NCI-H446 (cell line): ENCODE results near the gene STOM.
A peak's percentile ranks its signal among the peaks of the same experiment; 100 is the strongest.
"Not testable (repeated sequence)": the region's sequence is repeated elsewhere in the genome, so short reads cannot be mapped to it uniquely, and the experiment has no call there.

Experiments used
- DNase-seq, 2 experiments: peaks; one replicate each; lab custom pipeline; 2025; lab: John Stamatoyannopoulos, UW

Gene STOM, protein sequence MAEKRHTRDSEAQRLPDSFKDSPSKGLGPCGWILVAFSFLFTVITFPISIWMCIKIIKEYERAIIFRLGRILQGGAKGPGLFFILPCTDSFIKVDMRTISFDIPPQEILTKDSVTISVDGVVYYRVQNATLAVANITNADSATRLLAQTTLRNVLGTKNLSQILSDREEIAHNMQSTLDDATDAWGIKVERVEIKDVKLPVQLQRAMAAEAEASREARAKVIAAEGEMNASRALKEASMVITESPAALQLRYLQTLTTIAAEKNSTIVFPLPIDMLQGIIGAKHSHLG

DNA sequence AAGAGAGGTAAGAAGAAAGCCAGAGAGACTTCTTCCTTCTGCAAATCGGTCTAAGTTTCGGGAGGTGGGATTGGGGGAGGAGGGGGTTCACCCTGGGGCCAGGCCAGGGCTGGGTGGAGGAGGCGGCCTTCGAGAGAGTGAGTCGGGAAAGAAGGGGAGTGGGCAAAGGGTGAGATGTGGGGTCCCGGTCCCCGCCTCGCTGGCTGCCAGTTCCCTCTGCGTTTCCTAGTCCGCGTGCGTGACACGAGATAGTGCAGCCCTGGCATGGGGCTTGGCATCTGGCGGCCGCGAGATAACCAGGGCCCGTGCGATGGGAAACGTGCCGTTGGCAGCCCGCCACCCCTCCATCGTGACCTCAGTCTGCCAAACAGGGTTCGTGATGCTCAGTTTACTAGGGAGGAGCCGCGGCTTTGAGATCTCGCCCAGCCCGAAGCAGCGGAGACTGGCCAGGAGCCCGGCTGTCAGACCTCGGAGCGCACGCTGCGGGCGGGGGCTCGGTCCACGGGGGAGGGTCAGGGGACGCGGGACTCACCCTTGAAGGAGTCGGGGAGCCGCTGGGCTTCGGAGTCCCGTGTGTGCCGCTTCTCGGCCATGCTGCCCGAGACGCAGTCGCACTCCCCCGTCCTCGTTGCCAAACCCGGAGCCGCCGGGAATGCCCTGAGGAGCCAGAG is at the start of gene STOM:
Gene STOM (minus strand): TSS at position 656 of the 671 bp plus-strand sequence. CDS start 63 bp downstream, at position 593.
- peak; percentile 39 to 73 for DNase-seq

- no peak for DNase-seq
Observed at GRCh38 chr9:121411993-121412392, 41.9 kb upstream of the STOM start.

DNA sequence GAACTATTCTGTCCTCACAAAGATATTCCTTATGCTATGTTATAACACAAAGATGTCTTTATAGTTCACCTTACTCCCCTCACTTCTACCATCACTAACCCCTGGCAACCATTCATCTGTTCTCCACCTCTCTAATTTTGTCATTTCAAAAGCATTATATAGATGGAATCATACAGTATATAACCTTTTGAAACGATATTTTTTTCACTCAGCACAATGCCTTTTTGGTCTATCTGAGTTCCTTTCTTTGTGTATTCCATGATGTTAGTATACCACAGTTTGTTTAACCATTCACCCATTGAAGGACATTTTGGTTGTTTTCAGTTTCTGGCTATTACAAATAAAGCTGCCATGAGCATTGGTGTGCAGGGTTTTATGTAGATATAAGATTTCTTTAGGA is 35.8 kb upstream of the STOM start:
- DNase-seq: no peak

DNA sequence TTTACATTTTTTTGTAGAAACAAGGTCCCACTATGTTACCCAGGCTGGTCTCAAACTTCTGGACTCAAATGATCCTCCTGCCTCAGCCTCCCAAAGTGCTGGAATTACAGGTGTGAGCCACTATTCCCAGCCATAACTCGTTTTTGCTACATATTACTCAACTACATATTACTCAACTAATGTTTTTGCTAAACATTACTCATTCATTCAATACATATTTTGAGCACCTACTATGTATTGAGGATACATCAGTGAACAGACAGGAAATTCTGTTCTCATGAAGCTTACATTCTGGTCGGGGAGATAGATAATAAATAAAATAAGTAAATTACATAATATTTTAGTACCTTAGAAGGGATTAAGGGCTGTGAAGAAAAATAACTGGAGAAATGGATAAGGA is 34.9 kb upstream of the STOM start:
- DNase-seq: no peak

DNA sequence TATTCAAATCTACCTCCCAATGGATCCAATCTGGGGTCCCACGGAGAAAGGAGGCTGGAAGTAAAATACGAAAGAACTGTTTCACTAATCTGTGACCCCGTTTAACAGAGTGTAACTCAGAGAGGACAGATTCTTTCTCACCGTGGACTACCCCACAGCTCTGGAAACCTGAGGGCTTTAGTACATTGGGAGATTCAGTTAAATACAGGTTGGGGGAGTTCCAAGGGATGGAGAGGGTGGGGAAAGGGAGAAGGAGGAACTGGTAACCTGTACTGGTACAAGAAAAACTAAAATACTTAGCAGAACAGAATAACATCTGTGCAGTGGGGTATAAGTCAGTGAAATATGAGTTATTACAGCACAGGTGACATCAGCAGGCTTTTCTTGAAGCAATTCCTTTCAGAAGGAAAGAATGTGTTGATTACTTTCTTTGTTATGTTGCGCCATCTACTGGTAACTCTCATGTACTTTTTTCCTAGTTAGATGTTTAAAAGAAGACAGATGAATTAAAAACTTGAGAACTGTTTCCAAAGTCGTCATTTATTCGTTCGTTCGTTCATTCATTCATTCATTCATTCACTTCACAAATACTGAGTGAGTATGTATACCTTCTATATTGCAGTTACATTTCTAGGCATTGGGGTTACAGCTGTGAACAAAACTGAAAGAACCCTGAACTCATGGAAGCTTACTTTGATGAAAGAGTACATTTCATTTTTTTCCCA is 30.0 kb upstream of the STOM start:
- peak; percentile 1 to 50 for DNase-seq

DNA sequence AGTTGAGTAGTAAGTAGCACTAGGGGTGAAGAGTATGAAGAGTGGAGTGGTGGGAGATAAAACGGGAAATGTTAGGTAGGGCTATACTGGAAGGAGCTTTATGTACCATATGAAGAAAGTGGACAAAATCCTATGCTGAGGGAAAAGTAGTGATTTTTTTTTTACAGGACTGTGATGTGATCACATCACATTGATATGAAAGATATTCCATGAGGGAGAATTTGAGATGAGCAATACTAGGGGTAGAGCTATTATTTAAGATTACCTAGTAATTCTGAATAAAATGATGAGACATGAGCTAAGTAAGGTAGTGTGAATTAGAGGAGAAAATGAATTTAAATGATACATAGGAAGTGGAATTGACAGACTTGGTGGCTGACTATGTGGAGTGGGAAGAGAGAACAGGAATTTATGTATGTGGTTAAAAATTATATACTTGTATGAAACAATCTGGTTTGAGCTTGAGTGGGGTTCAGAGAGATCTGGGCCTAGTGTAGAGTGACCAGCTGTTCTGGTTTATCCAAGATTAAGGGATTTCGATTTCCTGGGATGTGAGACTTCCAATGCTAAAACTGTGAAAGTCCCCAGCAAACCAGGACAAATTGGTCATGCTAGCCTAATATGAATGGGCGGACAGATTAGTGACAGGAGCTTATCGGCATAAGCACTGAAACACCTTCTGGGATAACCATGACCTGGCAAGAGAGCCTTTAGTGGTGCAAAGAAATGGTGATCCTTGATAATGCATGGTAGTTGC is 29.3 kb upstream of the STOM start:
- DNase-seq: no peak

DNA sequence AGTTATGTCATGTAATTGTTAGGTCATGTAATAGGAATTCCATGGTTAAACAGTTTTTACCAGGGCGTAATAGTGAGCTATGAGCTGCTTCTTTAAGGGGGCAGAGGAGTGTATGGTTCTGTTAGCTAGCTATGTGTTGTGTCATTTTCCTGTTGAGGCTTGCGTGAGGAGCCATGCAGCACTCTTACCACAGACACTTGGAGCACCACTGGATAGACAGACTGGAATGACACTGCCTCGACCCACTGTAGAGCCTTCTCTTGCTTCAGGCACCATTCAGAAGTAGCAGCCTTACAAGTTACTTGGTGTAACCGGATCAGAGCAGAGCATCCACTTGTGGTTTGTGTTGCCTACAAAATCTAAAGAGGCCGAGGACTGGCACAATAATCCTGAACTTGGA is 28.3 kb upstream of the STOM start:
- DNase-seq: no peak

- not testable (repeated sequence) for DNase-seq
Observed at GRCh38 chr9:121397277-121397676, 27.2 kb upstream of the STOM start.

DNA sequence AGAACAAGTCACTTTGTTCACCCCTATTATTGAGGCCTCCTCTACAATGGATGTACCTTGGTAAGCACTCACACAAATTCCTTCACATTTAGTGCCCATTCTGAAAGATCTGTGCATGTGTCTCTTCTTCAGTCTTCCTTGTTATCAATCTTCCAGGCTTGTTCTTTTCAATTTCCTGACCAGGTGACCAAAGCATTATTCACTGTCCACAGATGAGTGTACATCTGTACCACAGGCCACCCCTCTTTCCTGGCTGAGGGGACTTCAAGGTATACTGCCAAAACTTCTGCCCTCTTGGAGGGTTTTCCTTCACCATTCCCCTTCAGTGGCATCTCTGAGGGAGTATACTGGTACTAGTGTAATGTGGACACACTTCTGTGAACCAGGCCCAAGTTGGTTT is 25.5 kb upstream of the STOM start:
- DNase-seq: no peak

DNA sequence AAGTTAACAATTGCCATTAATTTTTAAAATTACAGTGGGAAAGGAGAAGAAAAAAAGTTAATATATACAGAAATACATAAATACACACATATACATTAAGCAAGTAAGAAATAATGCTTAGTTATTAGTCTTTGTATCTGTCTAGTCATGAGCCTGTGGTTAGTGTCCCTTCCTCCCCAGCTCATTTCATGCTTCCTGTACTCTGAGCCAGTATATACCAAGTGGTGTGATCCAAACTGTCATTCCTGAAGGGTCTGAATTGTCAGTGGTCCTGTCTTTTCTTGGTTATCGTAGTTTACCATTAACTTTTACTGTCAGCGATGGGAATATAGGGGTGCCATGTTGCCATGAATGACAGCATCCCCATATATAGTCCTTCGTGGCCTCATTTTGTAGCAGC is 24.2 kb upstream of the STOM start:
- DNase-seq: no peak

GRCh38 chr9:121393318-121393717 is 23.3 kb upstream of the STOM start:
- DNase-seq: no peak

- no peak for DNase-seq
Observed at GRCh38 chr9:121390372-121390771, 20.3 kb upstream of the STOM start.

GRCh38 chr9:121388140-121388905 is 18.3 kb upstream of the STOM start:
- DNase-seq: no peak

- no peak for DNase-seq
Observed at GRCh38 chr9:121386442-121387175, 16.6 kb upstream of the STOM start.

DNA sequence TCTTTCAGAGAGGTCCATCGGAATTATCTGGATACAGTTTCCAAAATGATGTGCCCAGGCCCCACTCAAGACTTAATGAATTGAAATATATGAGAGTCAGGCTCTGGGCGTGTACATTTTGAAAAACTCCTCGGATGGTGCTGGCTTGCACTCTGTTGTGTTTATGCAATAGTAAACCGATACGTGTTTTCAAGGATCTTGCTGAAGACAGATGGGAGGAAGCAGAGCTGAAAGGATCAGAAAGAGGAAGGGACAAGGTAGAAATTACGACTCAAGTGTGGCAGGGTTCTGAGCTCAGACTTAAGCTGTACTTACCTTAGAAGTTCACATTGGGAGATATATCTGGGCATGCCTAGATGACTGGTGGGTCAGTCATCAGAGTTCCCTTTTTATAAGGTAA is 13.7 kb upstream of the STOM start:
- DNase-seq: no peak

DNA sequence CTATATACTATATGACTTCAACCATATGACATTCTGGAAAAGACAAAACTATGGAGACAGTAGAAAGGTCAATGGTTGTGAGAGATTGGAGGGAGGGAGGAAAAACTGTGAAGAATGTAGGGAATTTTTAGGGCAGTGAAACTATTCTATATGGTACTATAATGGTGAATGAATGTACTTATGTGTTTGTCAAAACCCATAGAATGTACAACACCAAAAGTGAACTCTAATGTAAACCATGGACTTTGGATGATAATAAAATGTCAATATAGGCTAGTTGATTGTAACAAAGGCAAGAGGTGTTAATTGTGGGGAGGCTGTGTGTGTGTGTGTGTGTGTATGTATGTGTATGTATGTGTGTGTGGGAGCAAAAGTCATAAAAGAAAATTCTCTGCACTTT is 10.8 kb upstream of the STOM start:
- DNase-seq: no peak

DNA sequence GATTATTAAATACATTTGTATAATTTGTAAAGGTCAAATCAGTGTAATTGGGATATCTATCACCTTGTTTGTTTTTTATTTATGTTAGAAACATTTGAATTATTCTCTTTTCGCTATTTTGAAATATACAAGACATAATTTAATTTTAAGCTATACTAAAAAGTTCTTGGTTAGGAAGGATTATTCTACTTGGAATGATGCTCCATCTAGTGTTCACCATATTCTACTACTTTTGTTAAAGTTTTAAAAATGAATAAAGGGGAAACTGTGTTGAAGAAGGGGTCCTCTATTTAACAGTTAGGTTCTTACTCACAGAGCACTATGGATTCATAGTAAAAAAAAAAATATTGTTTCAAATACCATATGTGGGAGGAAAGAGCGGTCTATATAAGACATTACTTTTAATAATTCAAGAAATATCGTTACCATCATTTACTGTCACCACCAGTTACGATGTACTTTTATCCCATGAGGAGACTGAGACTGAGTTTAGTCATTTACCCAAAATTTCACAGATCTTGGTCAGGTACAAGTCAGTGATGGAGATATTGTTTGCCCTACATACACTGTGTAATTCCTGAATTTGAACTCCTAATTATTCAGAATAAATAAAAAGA is 6.3 kb upstream of the STOM start:
- peak in 1 of 2 experiments; percentile 2 for DNase-seq

- no peak for DNase-seq
Observed at GRCh38 chr9:121373011-121373729, 3.1 kb upstream of the STOM start.

DNA sequence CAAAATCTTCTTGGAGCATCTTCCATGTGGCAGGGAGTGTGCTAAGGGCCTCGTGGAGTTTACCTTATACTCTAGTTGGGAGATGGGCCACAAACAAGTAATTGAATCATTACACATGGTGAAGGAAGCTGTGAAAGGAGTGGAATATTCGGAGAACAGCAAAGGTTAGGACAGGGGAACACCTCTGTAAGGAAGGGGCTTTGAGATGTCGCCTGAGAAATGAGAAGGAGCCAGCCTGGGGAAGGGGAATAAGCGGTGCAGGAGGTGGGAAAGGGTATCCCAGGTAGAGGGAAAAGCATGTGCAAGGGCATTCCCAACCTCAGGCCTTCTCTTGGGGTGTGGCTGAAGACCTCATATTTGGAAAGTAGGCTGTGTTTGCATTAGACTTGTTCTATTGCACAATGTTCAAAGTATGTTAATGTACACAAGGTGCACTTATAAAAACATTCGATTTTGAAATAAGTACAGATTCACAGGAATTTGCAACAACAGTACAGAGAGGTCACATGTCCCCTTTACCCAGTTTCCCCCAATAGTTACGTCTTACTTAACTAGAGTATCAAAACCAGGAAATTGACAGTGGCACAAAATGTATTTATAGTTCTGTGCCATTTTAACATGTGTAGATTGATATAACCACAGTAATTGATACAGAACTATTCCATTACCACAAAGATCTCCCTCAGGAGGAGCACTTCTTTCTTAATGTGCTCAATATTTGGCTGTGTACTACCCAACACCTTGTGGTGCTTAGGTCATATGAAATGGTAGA is 2.4 kb upstream of the STOM start:
- no peak for DNase-seq
